ENCODE data around the gene CPEB4. TPM values are rescaled to one million over a fixed set of nuclear protein-coding genes. Genes with fewer than 3 reads are reported as not detected.

CPEB4 gene
- polyA plus RNA-seq, 4 donors, result 29.8 to 49.1 (median 39.0) TPM

DNA sequence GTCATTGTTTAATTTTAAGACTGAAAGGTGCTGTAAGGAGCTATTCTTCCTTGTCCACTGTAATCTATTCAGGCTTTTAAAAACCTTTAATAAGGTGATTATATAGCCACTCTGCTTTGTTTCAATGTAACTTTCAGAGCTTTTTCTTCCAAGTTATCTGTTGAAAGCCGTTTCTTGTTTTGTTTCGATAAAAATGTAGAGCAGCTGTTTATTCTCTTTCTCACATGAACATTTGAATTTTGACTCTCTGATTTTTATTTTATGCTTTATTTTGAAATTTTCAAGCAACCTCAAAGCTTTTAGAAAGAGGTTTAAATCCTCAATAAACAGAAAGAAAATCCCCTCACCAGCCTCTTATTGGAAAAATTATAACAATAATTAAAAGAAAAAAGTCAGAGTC, 47.2 kb downstream of the CPEB4 start:
- no peak for DNase-seq (ENCODE audit: low read depth in 4 of 4, low spot score in 2 of 4)

DNA sequence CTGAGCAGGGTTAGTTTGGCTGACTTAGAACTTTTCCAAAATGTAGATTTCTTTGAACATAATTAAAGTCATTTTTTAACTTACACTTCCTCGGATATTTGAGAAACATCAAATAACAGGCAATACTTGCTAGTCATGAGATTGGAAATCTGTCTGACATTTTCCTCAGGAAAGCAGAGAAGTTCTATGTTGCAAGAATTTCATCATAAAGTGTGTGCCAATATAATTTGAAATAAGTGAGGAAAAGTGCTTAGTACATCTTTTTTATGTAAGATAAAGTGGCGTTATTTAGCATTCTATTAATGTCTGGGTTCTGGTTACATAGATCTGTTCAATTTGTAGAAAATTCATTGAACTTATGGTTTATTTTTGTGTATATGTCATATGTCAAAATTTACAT, 52.1 kb downstream of the CPEB4 start:
- no peak for DNase-seq (ENCODE audit: low read depth in 4 of 4, low spot score in 2 of 4)

DNA sequence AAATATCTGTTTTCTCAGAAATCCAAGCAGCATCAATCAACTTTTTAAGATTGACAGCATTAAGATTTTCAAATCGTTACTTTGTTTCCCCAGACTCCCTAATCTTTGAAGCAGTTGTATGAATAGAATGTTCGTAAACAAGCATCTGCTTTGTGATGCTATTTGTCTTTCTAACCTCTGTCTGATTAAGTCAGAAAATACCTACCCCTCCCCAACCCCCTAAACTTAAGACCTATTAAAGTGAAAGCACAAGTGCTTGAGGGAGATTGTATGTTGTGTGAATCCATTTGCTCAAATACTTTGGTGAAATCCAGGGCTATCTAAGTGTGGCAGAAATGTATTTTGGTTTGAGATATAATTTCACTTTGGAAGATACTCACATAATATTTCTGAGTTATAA, 53.0 kb downstream of the CPEB4 start:
- no peak for DNase-seq (ENCODE audit: low read depth in 4 of 4, low spot score in 2 of 4)

- no peak for DNase-seq (ENCODE audit: low read depth in 4 of 4, low spot score in 2 of 4)
Observed at GRCh38 chr5:173941758-173942401, 53.7 kb downstream of the CPEB4 start.

- no peak for DNase-seq (ENCODE audit: low read depth in 4 of 4, low spot score in 2 of 4)
Observed at GRCh38 chr5:173944511-173944910, 56.4 kb downstream of the CPEB4 start.

GRCh38 chr5:173945160-173945559, 57.0 kb downstream of the CPEB4 start:
- no peak for DNase-seq (ENCODE audit: low read depth in 4 of 4, low spot score in 2 of 4)

- no peak for DNase-seq (ENCODE audit: low read depth in 4 of 4, low spot score in 2 of 4)
Observed at GRCh38 chr5:173946323-173946722, 58.2 kb downstream of the CPEB4 start.

DNA sequence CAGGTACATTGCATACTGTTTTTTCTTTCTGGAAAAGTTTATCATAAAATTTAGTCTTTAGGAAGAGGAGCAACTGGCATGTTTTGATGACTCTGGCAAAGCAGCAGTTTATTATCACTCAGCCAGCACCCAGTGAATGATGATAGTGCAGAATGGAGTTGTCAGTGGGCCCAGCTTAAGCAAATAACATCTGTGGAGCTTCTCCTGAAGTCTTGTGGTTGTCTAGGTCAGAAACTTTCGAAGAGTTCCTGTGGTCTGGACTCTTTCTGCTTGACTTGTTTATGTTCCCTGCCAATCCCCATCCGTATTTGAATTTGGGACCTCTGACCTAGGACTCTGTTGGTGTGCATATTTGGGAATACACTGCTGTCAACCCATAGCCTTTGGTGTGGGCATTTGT, 62.7 kb downstream of the CPEB4 start:
- DNase-seq (ENCODE audit: low read depth in 4 of 4, low spot score in 2 of 4), result no peak

DNA sequence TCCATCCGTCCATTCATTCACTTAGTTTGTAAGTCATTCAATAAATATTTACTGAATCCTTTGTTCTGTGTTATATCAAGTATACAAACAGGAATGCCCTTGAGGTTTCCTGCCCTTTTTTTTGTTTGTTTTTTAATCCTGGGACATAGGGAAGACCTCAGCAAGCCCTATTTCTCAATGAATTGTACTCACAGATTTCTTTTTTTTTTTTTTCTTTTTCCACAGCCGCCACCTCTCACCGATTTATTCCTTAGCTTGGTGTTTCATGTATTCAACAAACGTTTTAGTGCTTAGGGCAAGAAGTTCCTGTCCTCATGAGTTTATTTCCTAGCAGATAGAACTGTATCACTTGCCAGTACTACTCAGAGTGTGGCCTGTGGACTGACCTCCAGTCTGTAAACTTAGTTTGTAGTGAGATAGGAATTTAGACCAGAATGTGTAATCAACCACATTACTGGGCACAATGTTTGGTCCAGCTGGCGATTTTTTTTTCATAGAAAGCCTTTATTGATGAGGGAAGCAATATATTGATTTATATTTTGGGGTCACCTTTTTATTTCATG, 65.5 kb downstream of the CPEB4 start:
- no peak for DNase-seq (ENCODE audit: low read depth in 4 of 4, low spot score in 2 of 4)

DNA sequence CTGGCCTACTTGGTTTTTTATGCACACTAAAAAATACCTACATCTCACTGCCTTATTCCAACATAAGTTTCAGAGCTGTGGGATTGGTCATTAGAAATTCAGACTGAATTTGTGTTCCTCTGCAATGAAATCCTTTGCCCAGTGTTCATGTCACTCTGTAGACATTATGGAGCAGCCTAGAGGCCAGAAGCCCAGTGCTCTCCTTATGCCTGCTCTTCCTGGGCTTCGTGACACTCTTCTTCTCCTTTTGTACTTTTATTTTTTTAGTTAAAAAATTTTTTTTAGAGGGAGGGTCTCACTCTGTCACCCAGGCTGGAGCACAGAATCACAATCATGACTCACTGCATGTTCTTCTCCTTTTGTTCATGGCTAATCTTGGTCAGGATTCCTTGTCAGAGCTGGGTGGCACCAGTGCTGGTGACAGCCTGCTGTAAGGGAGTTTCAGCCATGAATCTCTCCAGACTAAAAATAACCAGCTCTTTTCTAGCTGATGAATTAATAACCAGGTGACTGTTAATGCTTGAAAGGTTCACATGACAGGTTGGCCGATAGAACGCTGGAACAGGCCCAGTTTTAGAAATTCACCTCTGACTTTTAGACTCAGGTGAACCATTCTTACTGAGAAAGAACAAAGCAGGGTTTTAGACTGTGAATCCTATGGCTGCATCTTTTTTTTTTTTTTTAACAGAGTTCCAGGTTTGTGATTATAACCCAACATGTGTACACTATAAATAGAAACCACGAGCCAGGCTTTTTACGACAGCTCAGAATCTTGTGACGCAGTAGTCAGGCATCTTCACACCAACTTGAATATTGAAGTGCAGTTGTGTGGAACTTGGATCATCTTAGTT, 66.7 kb downstream of the CPEB4 start:
- no peak for DNase-seq (ENCODE audit: low read depth in 4 of 4, low spot score in 2 of 4)

- no peak for DNase-seq (ENCODE audit: low read depth in 4 of 4, low spot score in 2 of 4)
Observed at GRCh38 chr5:173960986-173961385, 72.8 kb downstream of the CPEB4 start.

GRCh38 chr5:173961418-173961817, 73.3 kb downstream of the CPEB4 start:
- no peak for DNase-seq (ENCODE audit: low read depth in 4 of 4, low spot score in 2 of 4)

GRCh38 chr5:173962436-173962972, 74.4 kb downstream of the CPEB4 start:
- no peak for DNase-seq (ENCODE audit: low read depth in 4 of 4, low spot score in 2 of 4)

GRCh38 chr5:173963182-173963838, 75.2 kb downstream of the CPEB4 start:
- DNase-seq (ENCODE audit: low read depth in 4 of 4, low spot score in 2 of 4), result no peak

GRCh38 chr5:173963867-173964441, 75.8 kb downstream of the CPEB4 start:
- DNase-seq (ENCODE audit: low read depth in 4 of 4, low spot score in 2 of 4), result no peak

GRCh38 chr5:173964506-173964905, 76.4 kb downstream of the CPEB4 start:
- no peak for DNase-seq (ENCODE audit: low read depth in 4 of 4, low spot score in 2 of 4)

- no peak for DNase-seq (ENCODE audit: low read depth in 4 of 4, low spot score in 2 of 4)
Observed at GRCh38 chr5:173967241-173967640, 79.1 kb downstream of the CPEB4 start.

DNA sequence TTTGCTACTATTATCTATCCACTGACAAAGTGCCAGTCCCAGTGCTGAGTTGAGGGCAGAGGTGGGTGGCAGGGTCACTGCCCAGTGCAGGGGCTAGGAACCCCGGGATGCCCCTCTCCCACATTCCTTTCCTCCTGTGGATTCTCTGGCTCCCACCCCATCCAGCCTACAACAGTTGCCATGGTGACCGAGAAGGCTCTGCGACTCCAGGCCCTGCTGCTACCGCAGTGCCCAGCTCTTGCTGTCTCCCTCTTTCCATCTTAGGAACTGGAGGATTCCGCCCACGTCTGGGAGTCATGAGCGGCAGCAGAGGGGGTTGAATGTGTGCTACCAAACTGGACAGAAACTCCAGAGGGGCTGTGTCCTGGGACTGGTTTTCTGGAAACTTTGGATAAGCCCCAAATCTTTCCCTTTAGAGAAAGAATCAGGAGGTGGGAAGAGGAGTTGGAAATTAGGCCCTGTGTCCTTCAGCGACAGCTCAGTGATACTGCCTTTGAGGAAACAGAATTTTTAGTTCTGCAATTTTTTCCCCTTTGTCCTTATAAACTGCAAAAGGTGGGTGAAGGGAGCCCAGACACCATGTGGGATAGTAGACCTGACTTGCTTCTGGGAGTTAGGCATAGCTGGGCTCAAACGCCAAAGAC, 80.1 kb downstream of the CPEB4 start:
- no peak for DNase-seq (ENCODE audit: low read depth in 4 of 4, low spot score in 2 of 4)

DNA sequence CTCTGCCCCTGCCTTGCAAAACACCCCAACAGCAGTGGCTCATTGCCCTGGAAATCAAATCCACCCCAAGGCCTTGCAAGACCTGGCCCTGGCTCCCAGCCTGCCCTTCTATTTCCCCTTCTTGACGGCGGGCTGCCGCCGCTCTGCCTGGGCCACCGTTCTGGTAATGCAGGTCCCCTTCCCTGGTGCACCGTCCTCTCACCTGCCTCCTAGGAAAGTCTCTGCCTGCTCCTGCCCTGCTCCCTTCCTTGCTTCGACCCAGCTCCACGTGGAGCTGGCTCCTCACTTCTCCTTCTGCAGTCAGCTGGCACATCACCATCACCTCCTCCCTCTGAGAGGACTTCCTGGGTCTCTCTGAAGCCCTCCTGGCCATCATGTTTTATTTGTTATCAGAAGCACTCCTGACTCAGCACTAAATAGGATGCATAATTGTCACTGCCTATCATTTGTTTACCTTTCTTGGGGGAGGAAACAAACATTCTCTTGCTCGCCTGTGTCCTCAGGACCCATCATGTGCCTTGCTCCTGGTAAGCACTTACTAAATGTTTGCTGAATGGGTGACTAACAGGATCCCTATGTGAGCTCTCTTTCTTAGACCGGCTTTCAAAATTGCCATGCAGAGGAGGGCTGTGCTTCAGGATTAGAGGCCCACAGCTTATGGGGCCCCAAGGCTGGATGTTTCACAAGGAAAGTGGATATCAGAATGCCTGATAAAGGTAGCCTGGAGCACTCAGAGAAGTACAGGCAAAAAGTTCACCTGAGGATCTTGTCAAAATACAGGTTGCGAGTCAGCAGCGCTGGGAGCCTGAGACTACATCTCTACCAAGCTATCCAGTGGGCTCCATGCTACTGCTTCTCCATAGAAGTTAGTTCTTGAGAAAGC, 81.3 kb downstream of the CPEB4 start:
- no peak for DNase-seq (ENCODE audit: low read depth in 4 of 4, low spot score in 2 of 4)
